ENCODE data around the gene KIAA0825. TPM values are rescaled to one million over a fixed set of nuclear protein-coding genes. Genes with fewer than 3 reads are reported as not detected.

The KIAA0825 gene
- total RNA-seq, 1 experiment from 2014 or later = 1.6 TPM

DNA sequence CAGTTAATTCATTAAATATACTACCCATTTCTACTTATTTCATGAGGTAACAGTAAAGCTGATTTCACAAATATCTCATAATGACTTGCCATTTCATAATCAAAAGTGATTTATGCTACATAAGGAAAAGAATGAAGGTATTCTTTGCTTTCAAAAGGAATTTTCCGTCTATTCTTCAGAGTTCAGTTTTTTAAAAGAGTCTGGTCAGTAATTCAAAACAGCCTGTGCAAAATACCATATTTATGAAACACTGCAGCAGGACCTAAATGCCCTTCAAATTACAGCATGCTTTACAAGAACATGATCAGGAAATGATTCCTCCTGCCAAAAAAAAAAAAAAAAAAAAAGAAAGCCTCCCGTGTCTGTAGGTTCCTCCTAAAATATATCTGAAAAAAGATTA, 154.7 kb downstream of the KIAA0825 start:
- BruUV-seq (replicated peaks) = no TSS peak
- ChIA-PET CTCF (no interaction called here), POLR2A (no interaction called here)
- intact Hi-C loops (cut with micrococcal nuclease; ENCODE audit: unreplicated experiment) = no loop called here
- Histone ChIP-seq H3K9me3 (ENCODE audit: control insufficient read depth, insufficient read depth, low read depth, low read length) (no peaks in the 10 kb centered on the region), H3K27me3 (ENCODE audit: control insufficient read depth, insufficient read depth, low read length) (no peaks in the 10 kb centered on the region), H3K4me3 (ENCODE audit: low read depth in 2 of 2, low read length in 2 of 2) (no peak overlapping the region), H3K4me1 (ENCODE audit: control insufficient read depth, insufficient read depth, low read length) (no peaks in the 10 kb centered on the region), H3K36me3 (ENCODE audit: control insufficient read depth, insufficient read depth, low read length) (no peaks in the 10 kb centered on the region), H3K27ac (ENCODE audit: low read length) (no peak overlapping the region)
- TF ChIP-seq TCF7L2 (IDR thresholded peaks at IDR 0.05; ENCODE audit: low read depth, low read length) (no peak), SIN3A (IDR thresholded peaks at IDR 0.05; ENCODE audit: borderline replicate concordance, insufficient read depth, low read depth, low read length) (no peak), POLR2AphosphoS5 (IDR thresholded peaks at IDR 0.05; ENCODE audit: low read depth, low read length) (no peak)
- TF ChIP-seq, protein P1, sequence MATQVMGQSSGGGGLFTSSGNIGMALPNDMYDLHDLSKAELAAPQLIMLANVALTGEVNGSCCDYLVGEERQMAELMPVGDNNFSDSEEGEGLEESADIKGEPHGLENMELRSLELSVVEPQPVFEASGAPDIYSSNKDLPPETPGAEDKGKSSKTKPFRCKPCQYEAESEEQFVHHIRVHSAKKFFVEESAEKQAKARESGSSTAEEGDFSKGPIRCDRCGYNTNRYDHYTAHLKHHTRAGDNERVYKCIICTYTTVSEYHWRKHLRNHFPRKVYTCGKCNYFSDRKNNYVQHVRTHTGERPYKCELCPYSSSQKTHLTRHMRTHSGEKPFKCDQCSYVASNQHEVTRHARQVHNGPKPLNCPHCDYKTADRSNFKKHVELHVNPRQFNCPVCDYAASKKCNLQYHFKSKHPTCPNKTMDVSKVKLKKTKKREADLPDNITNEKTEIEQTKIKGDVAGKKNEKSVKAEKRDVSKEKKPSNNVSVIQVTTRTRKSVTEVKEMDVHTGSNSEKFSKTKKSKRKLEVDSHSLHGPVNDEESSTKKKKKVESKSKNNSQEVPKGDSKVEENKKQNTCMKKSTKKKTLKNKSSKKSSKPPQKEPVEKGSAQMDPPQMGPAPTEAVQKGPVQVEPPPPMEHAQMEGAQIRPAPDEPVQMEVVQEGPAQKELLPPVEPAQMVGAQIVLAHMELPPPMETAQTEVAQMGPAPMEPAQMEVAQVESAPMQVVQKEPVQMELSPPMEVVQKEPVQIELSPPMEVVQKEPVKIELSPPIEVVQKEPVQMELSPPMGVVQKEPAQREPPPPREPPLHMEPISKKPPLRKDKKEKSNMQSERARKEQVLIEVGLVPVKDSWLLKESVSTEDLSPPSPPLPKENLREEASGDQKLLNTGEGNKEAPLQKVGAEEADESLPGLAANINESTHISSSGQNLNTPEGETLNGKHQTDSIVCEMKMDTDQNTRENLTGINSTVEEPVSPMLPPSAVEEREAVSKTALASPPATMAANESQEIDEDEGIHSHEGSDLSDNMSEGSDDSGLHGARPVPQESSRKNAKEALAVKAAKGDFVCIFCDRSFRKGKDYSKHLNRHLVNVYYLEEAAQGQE (IDR thresholded peaks at IDR 0.05; ENCODE audit: insufficient read depth in 1 of 2, low read depth in 2 of 2, low read length in 1 of 2) = no peak
- TF ChIP-seq, protein P2, sequence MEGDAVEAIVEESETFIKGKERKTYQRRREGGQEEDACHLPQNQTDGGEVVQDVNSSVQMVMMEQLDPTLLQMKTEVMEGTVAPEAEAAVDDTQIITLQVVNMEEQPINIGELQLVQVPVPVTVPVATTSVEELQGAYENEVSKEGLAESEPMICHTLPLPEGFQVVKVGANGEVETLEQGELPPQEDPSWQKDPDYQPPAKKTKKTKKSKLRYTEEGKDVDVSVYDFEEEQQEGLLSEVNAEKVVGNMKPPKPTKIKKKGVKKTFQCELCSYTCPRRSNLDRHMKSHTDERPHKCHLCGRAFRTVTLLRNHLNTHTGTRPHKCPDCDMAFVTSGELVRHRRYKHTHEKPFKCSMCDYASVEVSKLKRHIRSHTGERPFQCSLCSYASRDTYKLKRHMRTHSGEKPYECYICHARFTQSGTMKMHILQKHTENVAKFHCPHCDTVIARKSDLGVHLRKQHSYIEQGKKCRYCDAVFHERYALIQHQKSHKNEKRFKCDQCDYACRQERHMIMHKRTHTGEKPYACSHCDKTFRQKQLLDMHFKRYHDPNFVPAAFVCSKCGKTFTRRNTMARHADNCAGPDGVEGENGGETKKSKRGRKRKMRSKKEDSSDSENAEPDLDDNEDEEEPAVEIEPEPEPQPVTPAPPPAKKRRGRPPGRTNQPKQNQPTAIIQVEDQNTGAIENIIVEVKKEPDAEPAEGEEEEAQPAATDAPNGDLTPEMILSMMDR (IDR thresholded peaks at IDR 0.05) = no peak
- no peak for ATAC-seq
- DNase-seq (ENCODE audit: low read depth, low spot score) = no peak
- in situ Hi-C loops (cut with HindIII; ENCODE audit: low pct_unique_long_range_greater_than_20kb, low sequenced_read_pairs) = no loop called here

DNA sequence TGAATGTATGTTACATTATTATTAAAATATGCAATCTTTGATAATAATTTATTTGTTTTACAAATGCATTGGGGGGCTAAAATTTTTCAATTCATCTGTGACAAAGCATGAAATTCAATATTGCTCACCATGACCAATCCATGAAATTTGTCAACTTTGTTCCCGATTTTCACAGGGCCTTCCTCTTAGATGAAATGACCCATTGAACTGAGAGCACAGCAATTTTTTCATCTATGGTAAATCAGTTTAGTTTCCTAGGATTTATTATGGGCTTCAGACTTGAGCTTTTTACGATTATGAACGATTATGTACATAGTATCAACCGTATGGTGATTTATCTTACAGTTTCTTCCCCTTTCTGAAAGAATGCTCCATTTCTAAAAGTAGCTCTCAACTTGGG, 157.3 kb downstream of the KIAA0825 start:
- Histone ChIP-seq H3K4me1 (ENCODE audit: control insufficient read depth, insufficient read depth, low read length) (no peaks in the 10 kb centered on the region), H3K4me3 (ENCODE audit: low read depth in 2 of 2, low read length in 2 of 2) (no peak overlapping the region), H3K36me3 (ENCODE audit: control insufficient read depth, insufficient read depth, low read length) (no peaks in the 10 kb centered on the region), H3K9me3 (ENCODE audit: control insufficient read depth, insufficient read depth, low read depth, low read length) (no peaks in the 10 kb centered on the region), H3K27ac (ENCODE audit: low read length) (no peak overlapping the region), H3K27me3 (ENCODE audit: control insufficient read depth, insufficient read depth, low read length) (no peaks in the 10 kb centered on the region)
- no TSS peak for BruUV-seq (replicated peaks)
- DNase-seq (ENCODE audit: low read depth, low spot score) (no peak), ATAC-seq (no peak)
- in situ Hi-C loops (cut with HindIII; ENCODE audit: low pct_unique_long_range_greater_than_20kb, low sequenced_read_pairs) (no loop called here), intact Hi-C loops (cut with micrococcal nuclease; ENCODE audit: unreplicated experiment) (no loop called here)
- CTCF ChIA-PET = no interaction called here
- TF ChIP-seq, protein P1 (IDR thresholded peaks at IDR 0.05; ENCODE audit: insufficient read depth in 1 of 2, low read depth in 2 of 2, low read length in 1 of 2) = no peak
- TF ChIP-seq, protein P2 (IDR thresholded peaks at IDR 0.05) = no peak
- TF ChIP-seq TCF7L2 (IDR thresholded peaks at IDR 0.05; ENCODE audit: low read depth, low read length) = no peak
- no peak for TF ChIP-seq SIN3A (IDR thresholded peaks at IDR 0.05; ENCODE audit: borderline replicate concordance, insufficient read depth, low read depth, low read length)
- no peak for TF ChIP-seq POLR2AphosphoS5 (IDR thresholded peaks at IDR 0.05; ENCODE audit: low read depth, low read length)
- POLR2A ChIA-PET = no interaction called here

Measured in Panc1 (cell line).